SH-SY5Y (cell line): ENCODE measurements around the gene MMP17.

ENCODE experiments used
- GATA2 ChIP-seq: IDR thresholded peaks from 2 replicates; pipeline ENCODE4 v1.6.1; 2011; ENCODE audit warnings: mild to moderate bottlenecking, low read depth, low read length
- GATA3 ChIP-seq: IDR thresholded peaks from 2 replicates; pipeline ENCODE4 v1.6.1; 2011; ENCODE audit warnings: low read depth, mild to moderate bottlenecking, low read length, moderate library complexity

DNA sequence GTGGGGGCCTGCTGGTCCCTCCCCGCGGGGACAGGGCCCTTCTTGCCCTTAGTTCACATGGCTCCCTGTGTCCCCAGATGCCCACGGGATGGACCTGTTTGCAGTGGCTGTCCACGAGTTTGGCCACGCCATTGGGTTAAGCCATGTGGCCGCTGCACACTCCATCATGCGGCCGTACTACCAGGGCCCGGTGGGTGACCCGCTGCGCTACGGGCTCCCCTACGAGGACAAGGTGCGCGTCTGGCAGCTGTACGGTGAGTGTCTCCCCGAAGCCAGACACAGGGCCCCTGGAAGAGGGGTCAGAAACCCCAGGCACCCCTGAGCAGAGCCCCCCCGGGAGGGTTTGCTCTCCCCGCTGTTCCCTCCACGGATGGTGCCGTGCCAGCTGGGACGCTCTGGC, 13.4 kb downstream of the MMP17 start:
- TF ChIP-seq GATA3 (no peak), GATA2 (no peak)
